Stimulated activated naive B cell treated with anti-CD40 and anti-IgM and Interleukin-4, amounts not matched to agents 10 μg/mL and 1 μg/mL and 100 μg/mL, for 72 hours (primary cell): ENCODE data around the gene COL27A1.

Experiments
- ATAC-seq, 2 donors: fragments of 150-1000 bp; cut with Tn5 transposase; replicated peaks; 2 replicates each; pipeline ENCODE4 v1.10.0; 2021; ENCODE audit warnings: moderate library complexity in 1 of 2
- DNase-seq: peaks from one replicate; pipeline ENCODE4 v3.0.0; 2021
- H3K27ac Mint-ChIP-seq: one replicate; pipeline ENCODE4 v1.8.0; 2022; ENCODE audit warnings: mild to moderate bottlenecking, mixed read lengths
- H3K27me3 Mint-ChIP-seq, 2 donors: one replicate each; pipeline ENCODE4 v1.8.0; 2022; ENCODE audit warnings: mixed read lengths in 2 of 2
- H3K36me3 Mint-ChIP-seq, 2 donors: one replicate each; pipeline ENCODE4 v1.8.0; 2022; ENCODE audit warnings: mixed read lengths in 2 of 2, mild to moderate bottlenecking in 1 of 2
- H3K4me1 Mint-ChIP-seq, 2 donors: one replicate each; pipeline ENCODE4 v1.8.0; 2022; ENCODE audit warnings: mixed read lengths in 2 of 2, mild to moderate bottlenecking in 1 of 2
- H3K4me3 Mint-ChIP-seq, 2 donors: one replicate each; pipeline ENCODE4 v1.8.0; 2022; ENCODE audit warnings: mild to moderate bottlenecking in 2 of 2, mixed read lengths in 2 of 2, moderate library complexity in 1 of 2
- H3K9me3 Mint-ChIP-seq, 2 donors: one replicate each; pipeline ENCODE4 v1.8.0; 2022; ENCODE audit warnings: mixed read lengths in 2 of 2, mild to moderate bottlenecking in 1 of 2

COL27A1 gene

GRCh38 chr9:114242837-114243236 lies 87.5 kb downstream of the COL27A1 start:
- Mint-ChIP-seq H3K4me3 (no peak overlapping the region), H3K4me1 (no peaks in the 10 kb centered on the region), H3K27ac (no peak overlapping the region), H3K9me3 (no peaks in the 10 kb centered on the region), H3K27me3 (peaks cover 3 to 9% of the 10 kb centered on the region in 2 donors), H3K36me3 (no peaks in the 10 kb centered on the region)
- ATAC-seq (no peak), DNase-seq (no peak)

GRCh38 chr9:114243240-114243639 lies 87.9 kb downstream of the COL27A1 start:
- H3K27ac Mint-ChIP-seq, result no peak overlapping the region
- DNase-seq (no peak), ATAC-seq (no peak)
- no peaks in the 10 kb centered on the region for H3K9me3 Mint-ChIP-seq
- H3K27me3 Mint-ChIP-seq, result peaks cover 3 to 9% of the 10 kb centered on the region in 2 donors
- H3K4me3 Mint-ChIP-seq, result no peak overlapping the region
- no peaks in the 10 kb centered on the region for H3K36me3 Mint-ChIP-seq
- H3K4me1 Mint-ChIP-seq, result no peaks in the 10 kb centered on the region

GRCh38 chr9:114244570-114244969 lies 89.2 kb downstream of the COL27A1 start:
- DNase-seq (no peak), ATAC-seq (no peak)
- Mint-ChIP-seq H3K27me3 (peaks cover 0 to 3% of the 10 kb centered on the region in 2 donors), H3K4me3 (no peak overlapping the region), H3K4me1 (no peaks in the 10 kb centered on the region), H3K36me3 (no peaks in the 10 kb centered on the region), H3K27ac (no peak overlapping the region), H3K9me3 (no peaks in the 10 kb centered on the region)

GRCh38 chr9:114246558-114246957 lies 91.2 kb downstream of the COL27A1 start:
- Mint-ChIP-seq H3K9me3 (no peaks in the 10 kb centered on the region), H3K4me1 (no peaks in the 10 kb centered on the region)
- ATAC-seq, result no peak

DNA sequence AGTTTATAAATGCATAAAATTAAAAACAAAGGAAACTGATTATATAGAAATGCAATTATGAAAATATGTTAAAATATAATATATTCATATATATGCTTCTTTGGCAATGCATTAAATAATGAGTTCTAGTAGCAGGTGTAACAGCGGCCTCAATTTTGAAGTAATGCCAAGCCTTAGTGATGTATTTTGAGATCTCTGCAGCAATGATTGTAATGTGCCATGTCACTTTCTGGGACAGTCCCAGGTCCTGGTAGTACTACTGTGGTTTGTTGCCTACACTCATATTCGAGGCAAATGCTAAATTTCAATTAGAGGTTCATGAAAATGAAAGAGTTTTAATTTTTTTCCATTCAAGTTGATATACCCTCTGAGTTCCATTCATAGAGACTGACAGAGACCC lies 91.7 kb downstream of the COL27A1 start:
- H3K36me3 Mint-ChIP-seq, result no peaks in the 10 kb centered on the region
- no peaks in the 10 kb centered on the region for H3K9me3 Mint-ChIP-seq
- no peak for DNase-seq
- H3K27ac Mint-ChIP-seq, result no peak overlapping the region
- peaks cover 5 to 8% of the 10 kb centered on the region in 2 donors for H3K27me3 Mint-ChIP-seq
- H3K4me1 Mint-ChIP-seq, result no peaks in the 10 kb centered on the region
- no peak for ATAC-seq
- H3K4me3 Mint-ChIP-seq, result no peak overlapping the region

More at GRCh38 chr9:114246558-114246957, 91.2 kb downstream of the COL27A1 start:
- DNase-seq, result no peak
- H3K27me3 Mint-ChIP-seq, result peaks cover 2 to 5% of the 10 kb centered on the region in 2 donors
- no peak overlapping the region for H3K4me3 Mint-ChIP-seq
- H3K36me3 Mint-ChIP-seq, result no peaks in the 10 kb centered on the region
- no peak overlapping the region for H3K27ac Mint-ChIP-seq

DNA sequence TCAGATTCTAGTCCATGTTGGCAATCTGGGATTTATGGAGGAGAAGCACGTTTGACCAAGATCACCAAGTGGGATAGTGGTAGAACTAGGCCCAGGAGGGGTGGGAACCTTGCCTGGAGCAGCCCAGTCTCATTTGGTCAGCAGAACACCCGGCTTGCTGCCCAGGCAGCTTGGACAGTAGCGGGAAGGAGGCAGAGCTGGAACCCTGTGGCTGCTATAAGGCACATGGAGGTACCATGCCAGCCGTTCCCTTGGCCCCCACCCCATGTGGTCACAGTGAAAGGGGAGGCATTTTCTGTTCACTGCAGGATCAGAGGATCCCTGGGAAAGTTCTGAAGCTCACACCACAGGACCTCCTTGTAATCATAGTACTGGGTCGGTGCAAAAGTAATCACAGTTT lies 92.2 kb downstream of the COL27A1 start:
- Mint-ChIP-seq H3K4me3 (no peak overlapping the region), H3K27me3 (peaks cover 5 to 8% of the 10 kb centered on the region in 2 donors), H3K4me1 (no peaks in the 10 kb centered on the region), H3K36me3 (no peaks in the 10 kb centered on the region), H3K27ac (no peak overlapping the region), H3K9me3 (no peaks in the 10 kb centered on the region)
- DNase-seq, result no peak
- ATAC-seq, result no peak

DNA sequence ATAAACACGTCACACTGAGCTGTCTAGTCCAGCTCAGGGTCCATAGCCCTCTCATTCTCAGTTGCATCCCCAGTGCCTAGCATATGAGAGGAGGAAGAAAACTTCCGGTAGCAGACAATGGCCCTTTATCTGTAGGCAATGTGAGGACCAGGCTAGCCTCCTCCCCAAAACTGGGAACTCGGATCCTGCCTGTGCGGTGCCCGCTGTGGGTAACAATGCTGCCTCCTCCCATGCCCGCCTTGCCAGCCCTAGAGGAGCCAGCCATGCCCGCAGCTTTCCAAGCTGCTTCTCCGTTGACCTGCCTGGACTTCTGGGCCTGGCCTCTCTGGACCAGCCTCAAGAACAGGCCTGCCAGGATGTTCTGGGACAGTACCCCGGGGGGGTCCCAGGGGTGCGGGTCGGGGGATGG lies 93.0 kb downstream of the COL27A1 start:
- peaks cover 5 to 11% of the 10 kb centered on the region in 2 donors for H3K27me3 Mint-ChIP-seq
- DNase-seq (no peak), ATAC-seq (no peak)
- H3K27ac Mint-ChIP-seq, result no peak overlapping the region
- H3K36me3 Mint-ChIP-seq, result no peaks in the 10 kb centered on the region
- no peaks in the 10 kb centered on the region for H3K4me1 Mint-ChIP-seq
- H3K4me3 Mint-ChIP-seq, result no peak overlapping the region
- H3K9me3 Mint-ChIP-seq, result no peaks in the 10 kb centered on the region

DNA sequence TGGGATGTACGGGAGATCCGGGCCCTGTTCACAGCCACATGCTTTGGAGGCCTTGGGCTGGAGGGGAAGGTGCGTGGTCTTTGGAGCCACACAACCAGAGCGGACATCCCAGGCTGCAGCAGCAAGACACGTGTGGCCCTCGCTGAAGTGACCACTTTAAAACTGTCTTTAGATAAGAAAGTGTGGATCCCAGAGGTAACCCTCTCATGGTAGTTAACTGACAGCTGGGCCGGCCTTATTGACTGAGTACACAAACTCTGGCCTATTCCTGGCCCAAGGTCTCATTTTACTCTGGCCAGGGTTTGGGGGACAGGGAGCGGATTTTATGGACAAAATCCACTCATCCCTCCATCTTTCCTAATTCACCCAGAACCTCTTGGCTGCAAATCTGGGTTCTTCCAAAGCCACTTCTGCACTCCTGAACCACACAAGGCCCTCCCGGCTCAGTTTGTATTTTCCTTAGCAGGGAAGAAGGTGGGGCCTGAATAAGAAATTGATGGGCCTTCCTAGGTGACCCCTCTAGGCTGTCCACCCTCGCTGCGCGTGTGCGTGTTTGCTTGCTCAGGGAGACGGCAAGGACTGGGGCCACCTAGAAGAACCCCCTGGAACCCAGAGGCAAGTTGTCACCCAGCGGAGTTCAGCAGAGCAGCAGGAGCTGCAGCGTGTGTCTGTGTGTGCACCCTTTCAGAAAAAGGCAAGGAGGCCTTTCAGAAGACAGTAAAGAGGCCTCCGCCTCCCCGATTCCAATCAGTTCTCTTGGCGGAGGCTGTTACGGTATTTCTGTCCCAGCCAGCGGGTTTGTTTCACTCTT lies 94.3 kb downstream of the COL27A1 start:
- Mint-ChIP-seq H3K27ac (no peak overlapping the region), H3K36me3 (no peaks in the 10 kb centered on the region), H3K27me3 (peaks cover 13 to 15% of the 10 kb centered on the region in 2 donors), H3K4me3 (no peak overlapping the region), H3K4me1 (no peaks in the 10 kb centered on the region), H3K9me3 (no peaks in the 10 kb centered on the region)
- no peak for ATAC-seq
- no peak for DNase-seq

- no peak for DNase-seq
- Mint-ChIP-seq H3K4me3 (no peak overlapping the region), H3K9me3 (no peaks in the 10 kb centered on the region), H3K27me3 (peaks cover 13 to 15% of the 10 kb centered on the region in 2 donors), H3K27ac (no peak overlapping the region), H3K36me3 (no peaks in the 10 kb centered on the region), H3K4me1 (no peaks in the 10 kb centered on the region)
- no peak for ATAC-seq
These were observed 94.9 kb downstream of the COL27A1 start for GRCh38 chr9:114250235-114250568.

DNA sequence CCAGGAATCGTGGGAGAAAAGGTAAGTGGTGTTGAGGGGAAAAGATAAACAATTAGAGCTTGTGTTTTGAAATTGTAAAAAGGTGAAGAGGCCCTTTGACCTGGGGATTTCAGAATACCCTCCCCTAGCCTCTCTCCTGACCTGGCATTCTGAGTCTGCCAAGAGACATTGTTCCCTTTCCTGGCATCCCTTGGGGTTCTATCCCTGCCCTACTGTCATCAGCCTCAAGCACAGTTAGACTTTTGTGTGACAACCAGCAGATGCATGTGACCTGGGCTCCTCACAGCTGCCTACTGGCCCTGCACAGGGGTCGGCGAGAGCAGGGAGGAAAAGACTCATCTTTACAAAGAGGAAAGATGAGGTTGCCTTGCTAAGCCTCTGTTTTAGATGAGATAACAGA lies 95.3 kb downstream of the COL27A1 start:
- ATAC-seq (no peak), DNase-seq (no peak)
- Mint-ChIP-seq H3K4me3 (no peak overlapping the region), H3K27me3 (peaks cover 13 to 15% of the 10 kb centered on the region in 2 donors), H3K9me3 (no peaks in the 10 kb centered on the region), H3K4me1 (no peaks in the 10 kb centered on the region), H3K27ac (no peak overlapping the region), H3K36me3 (no peaks in the 10 kb centered on the region)

- no peak for DNase-seq
- Mint-ChIP-seq H3K27ac (no peak overlapping the region), H3K36me3 (no peaks in the 10 kb centered on the region), H3K9me3 (no peaks in the 10 kb centered on the region), H3K4me3 (no peak overlapping the region), H3K4me1 (no peaks in the 10 kb centered on the region), H3K27me3 (peaks cover 13 to 15% of the 10 kb centered on the region in 2 donors)
- no peak for ATAC-seq
These were observed 97.1 kb downstream of the COL27A1 start for GRCh38 chr9:114252394-114252793.

- no peak for DNase-seq
- H3K27me3 Mint-ChIP-seq, result peaks cover 11 to 12% of the 10 kb centered on the region in 2 donors
- no peaks in the 10 kb centered on the region for H3K4me1 Mint-ChIP-seq
- H3K9me3 Mint-ChIP-seq, result no peaks in the 10 kb centered on the region
- H3K36me3 Mint-ChIP-seq, result no peaks in the 10 kb centered on the region
- H3K4me3 Mint-ChIP-seq, result no peak overlapping the region
- no peak overlapping the region for H3K27ac Mint-ChIP-seq
- no peak for ATAC-seq
These were observed 101.5 kb downstream of the COL27A1 start for GRCh38 chr9:114256827-114257328.

DNA sequence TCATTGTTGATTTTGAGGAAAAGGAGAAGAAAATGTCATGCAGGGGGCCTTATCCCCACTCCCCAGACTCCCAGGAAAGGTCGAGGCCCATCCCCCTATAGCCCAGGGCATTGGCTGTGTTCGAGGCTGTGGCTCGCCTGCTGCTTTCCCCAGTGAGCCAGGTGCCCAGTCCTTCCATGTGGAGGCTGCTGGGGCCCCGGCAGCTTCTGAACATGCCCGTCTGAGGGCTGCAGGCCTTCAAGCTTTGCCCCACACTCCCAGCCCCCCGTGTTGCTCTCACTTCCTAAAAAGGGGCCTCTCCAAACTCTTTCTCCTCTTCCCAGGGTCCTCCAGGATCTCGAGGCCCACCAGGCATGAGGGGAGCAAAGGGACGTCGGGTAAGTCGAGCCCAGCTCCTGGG lies 102.9 kb downstream of the COL27A1 start:
- no peak overlapping the region for H3K4me3 Mint-ChIP-seq
- H3K9me3 Mint-ChIP-seq, result no peaks in the 10 kb centered on the region
- H3K36me3 Mint-ChIP-seq, result no peaks in the 10 kb centered on the region
- no peak for ATAC-seq
- H3K27ac Mint-ChIP-seq, result no peak overlapping the region
- H3K4me1 Mint-ChIP-seq, result no peaks in the 10 kb centered on the region
- peaks cover 7 to 12% of the 10 kb centered on the region in 2 donors for H3K27me3 Mint-ChIP-seq
- no peak for DNase-seq

- Mint-ChIP-seq H3K4me1 (no peaks in the 10 kb centered on the region), H3K9me3 (no peaks in the 10 kb centered on the region), H3K27ac (no peak overlapping the region), H3K36me3 (no peaks in the 10 kb centered on the region), H3K27me3 (peaks cover 2 to 6% of the 10 kb centered on the region in 2 donors), H3K4me3 (no peak overlapping the region)
- ATAC-seq, result no peak
- DNase-seq, result no peak
These were observed 103.8 kb downstream of the COL27A1 start for GRCh38 chr9:114258866-114259797.
